SK-N-SH (cell line): ENCODE data around the gene SMURF1. TPM values are rescaled to one million over a fixed set of nuclear protein-coding genes. Genes with fewer than 3 reads are reported as not detected.

Source experiments
- CTCF ChIA-PET: fragments of 300-600, 350-600 bp; formaldehyde crosslinking; extraction: SDS; loops from one replicate; lab custom pipeline; 2021; lab: Yijun Ruan, JAX
- POLR2A ChIA-PET: fragments of 350-600 bp; sonication (Branson Sonifier 250); formaldehyde crosslinking; extraction: SDS; loops from one replicate; lab custom pipeline; 2020; ENCODE audit warnings: antibody characterized with exemption, inconsistent platforms; lab: Yijun Ruan, JAX
- DNase-seq: peaks from one replicate; pipeline ENCODE4 v3.0.0; 2012
- H2AFZ ChIP-seq: fragments of 200-600 bp; sonication (generic); 2 replicates; pipeline ENCODE4 v1.8.1; 2016; ENCODE audit warnings: antibody characterized with exemption, mild to moderate bottlenecking, low read depth
- H3F3A ChIP-seq: fragments of 200-600 bp; sonication (generic); replicated peaks from 2 replicates; pipeline ENCODE3; 2016; ENCODE audit warnings: antibody characterized with exemption, mild to moderate bottlenecking; ENCODE audit not compliant: insufficient read depth
- H3K27ac ChIP-seq, 2 experiments: fragments of 200-500 bp in 1 of 2; fragments of 200-600 bp in 1 of 2; sonication (Bioruptor generic) in 1 of 2; sonication (generic), shearing (Covaris generic) in 1 of 2; 2 replicates each; pipeline versions ENCODE4 v1.5.1 to v1.6.1; 2014 to 2016; ENCODE audit warnings: low read depth in 2 of 2, inconsistent platforms in 1 of 2, low read length in 1 of 2, mild to moderate bottlenecking in 1 of 2, mixed read lengths in 1 of 2
- H3K27me3 ChIP-seq: fragments of 200-600 bp; sonication (generic), shearing (Covaris generic); 2 replicates; pipeline ENCODE4 v1.6.1; 2016; ENCODE audit warnings: mixed run types; ENCODE audit not compliant: insufficient read depth
- H3K36me3 ChIP-seq, 2 experiments: fragments of 200-500 bp in 1 of 2; fragments of 200-600 bp in 1 of 2; sonication (Bioruptor generic) in 1 of 2; sonication (generic) in 1 of 2; replicated peaks in 1 of 2; 2 replicates each; pipeline versions ENCODE3 to v1.5.1; 2014 to 2016; ENCODE audit warnings: low read length in 1 of 2, mild to moderate bottlenecking in 1 of 2; ENCODE audit not compliant: insufficient read depth in 2 of 2, control insufficient read depth in 1 of 2
- H3K4me1 ChIP-seq, 2 experiments: fragments of 200-500 bp in 1 of 2; fragments of 200-600 bp in 1 of 2; sonication (Bioruptor generic) in 1 of 2; sonication (generic), shearing (Covaris generic) in 1 of 2; 2 replicates each; pipeline versions ENCODE4 v1.5.1 to v1.6.1; 2014 to 2016; ENCODE audit warnings: low read depth in 1 of 2, low read length in 1 of 2, mixed run types in 1 of 2; ENCODE audit not compliant: insufficient read depth in 2 of 2, control insufficient read depth in 1 of 2
- H3K4me2 ChIP-seq: fragments of 200-600 bp; sonication (generic), shearing (Covaris generic); 2 replicates; pipeline ENCODE4 v1.6.1; 2017; ENCODE audit warnings: mixed run types
- H3K4me3 ChIP-seq, 2 experiments: fragments of 200-500 bp in 1 of 2; fragments of 200-600 bp in 1 of 2; sonication (Bioruptor generic) in 1 of 2; sonication (generic), shearing (Covaris generic) in 1 of 2; 2 replicates each; pipeline versions ENCODE4 v1.5.1 to v1.8.1; 2014 to 2016; ENCODE audit warnings: low read depth in 2 of 2, inconsistent platforms in 1 of 2, low read length in 1 of 2, mild to moderate bottlenecking in 1 of 2, mixed read lengths in 1 of 2, moderate library complexity in 1 of 2
- H3K79me2 ChIP-seq: fragments of 200-600 bp; sonication (generic); 2 replicates; pipeline ENCODE4 v1.8.1; 2017; ENCODE audit warnings: mild to moderate bottlenecking; ENCODE audit not compliant: insufficient read depth
- H3K9ac ChIP-seq: fragments of 200-600 bp; sonication (generic); 2 replicates; pipeline ENCODE4 v1.6.1; 2017; ENCODE audit warnings: mixed run types
- H3K9me2 ChIP-seq: fragments of 200-600 bp; sonication (generic); 2 replicates; pipeline ENCODE4 v1.6.1; 2017; ENCODE audit warnings: mixed run types
- H3K9me3 ChIP-seq: fragments of 200-600 bp; sonication (generic); 2 replicates; pipeline ENCODE4 v1.6.1; 2017; ENCODE audit warnings: mixed run types, mild to moderate bottlenecking, moderate library complexity
- H4K20me1 ChIP-seq: fragments of 200-600 bp; sonication (generic); 2 replicates; pipeline ENCODE4 v1.6.1; 2017; ENCODE audit warnings: mild to moderate bottlenecking, mixed run types; ENCODE audit not compliant: insufficient read depth
- EZH2phosphoT487 ChIP-seq: fragments of 200-600 bp; sonication (generic); IDR thresholded peaks from 2 replicates; pipeline ENCODE4 v1.6.1; 2017; ENCODE audit warnings: low read depth, mixed run types, mild to moderate bottlenecking, antibody characterized with exemption, moderate library complexity, borderline replicate concordance
- GATA2 ChIP-seq: sonication (generic); formaldehyde crosslinking; IDR thresholded peaks from 2 replicates; pipeline ENCODE4 v1.5.0; 2020; ENCODE audit warnings: mild to moderate bottlenecking, missing genetic modification reagents
- MAX ChIP-seq: IDR thresholded peaks from 2 replicates; pipeline ENCODE4 v1.4.0; 2012; ENCODE audit warnings: low read depth
- MEF2A ChIP-seq: IDR thresholded peaks from 2 replicates; pipeline ENCODE4 v1.4.0; 2012; ENCODE audit warnings: low read depth, borderline replicate concordance
- POLR2AphosphoS5 ChIP-seq: IDR thresholded peaks from 2 replicates; pipeline ENCODE4 v1.6.1; 2012; ENCODE audit warnings: low read depth, low read length
- REST ChIP-seq: IDR thresholded peaks from 2 replicates; pipeline ENCODE4 v1.6.1; 2012; ENCODE audit warnings: mild to moderate bottlenecking, low read depth, low read length, moderate library complexity
- RXRA ChIP-seq: IDR thresholded peaks from 2 replicates; pipeline ENCODE4 v1.4.0; 2012; ENCODE audit warnings: low read depth, mild to moderate bottlenecking, borderline replicate concordance
- SIN3A ChIP-seq: IDR thresholded peaks from 2 replicates; pipeline ENCODE4 v1.6.1; 2012; ENCODE audit warnings: low read depth, mild to moderate bottlenecking, low read length, moderate library complexity, borderline replicate concordance
- YY1 ChIP-seq: IDR thresholded peaks from 2 replicates; pipeline ENCODE4 v1.4.0; 2012; ENCODE audit warnings: low read depth, mild to moderate bottlenecking
- whole genome bisulfite sequencing: methylation state at CpG from one replicate; pipeline ENCODE4 v1.1.6; 2017; ENCODE audit warnings: low lambda C conversion rate; 5-methylcytosine and 5-hydroxymethylcytosine counted together
- polyA plus RNA-seq, 3 experiments: library from polyadenylated mRNA; depleted of rRNA; stranded (reverse); fragments of >200 nt; gene quantifications; 2 replicates each; pipeline ENCODE4 v1.2.3, GENCODE V29; 2012

The SMURF1 gene
- polyA plus RNA-seq, 1 of the 3 experiments (the other 2 are of a cell fraction) = 12.9 TPM

DNA sequence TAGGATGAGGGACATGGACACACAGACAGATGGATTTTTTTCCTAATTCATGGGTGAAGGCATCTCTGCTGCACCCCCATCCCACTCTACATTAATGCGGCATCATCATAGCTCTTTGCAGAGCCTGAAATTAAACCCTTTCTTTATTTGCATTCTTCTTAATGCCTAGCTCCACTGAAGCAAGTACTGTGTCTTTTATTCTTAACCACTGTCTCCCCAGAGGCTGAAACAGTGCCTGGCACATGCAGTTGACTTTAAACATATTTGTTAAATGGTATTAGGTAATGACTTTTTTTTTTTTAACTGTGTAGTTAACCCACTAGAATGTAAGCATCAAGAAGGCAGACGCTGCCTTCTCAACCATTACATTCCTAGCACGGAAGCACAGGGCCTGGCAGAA, 73.5 kb downstream of the SMURF1 start:
- H3K27me3 ChIP-seq = no peaks in the 10 kb centered on the region
- H3F3A ChIP-seq = peaks cover 4% of the 10 kb centered on the region
- H3K4me2 ChIP-seq = no peak overlapping the region
- H3K36me3 ChIP-seq = peaks cover 0 to 3% of the 10 kb centered on the region in 2 experiments
- no peak for DNase-seq
- H3K9me2 ChIP-seq = no peaks in the 10 kb centered on the region
- H3K27ac ChIP-seq = no peak overlapping the region
- H3K4me3 ChIP-seq = no peak overlapping the region
- ChIA-PET POLR2A (no interaction called here), CTCF (interaction anchor here (0.9 kb wide), 1 partner anchor 242 kb away, joined by 3 read pairs; no protein-coding TSS in a partner anchor)
- H3K9me3 ChIP-seq = no peaks in the 10 kb centered on the region
- no peak overlapping the region for H2AFZ ChIP-seq
- H3K79me2 ChIP-seq = peaks cover 100% of the 10 kb centered on the region
- 93% methylated on average over 3 of the region's 3 CpGs for WGBS
- no peak overlapping the region for H3K9ac ChIP-seq
- H3K4me1 ChIP-seq = no peaks in the 10 kb centered on the region
- peaks cover 92% of the 10 kb centered on the region for H4K20me1 ChIP-seq
- TF ChIP-seq REST = no peak
- no peak for TF ChIP-seq MEF2A
- TF ChIP-seq GATA2 (CRISPR knock-in tag) = no peak
- no peak for TF ChIP-seq MAX
- TF ChIP-seq EZH2phosphoT487 = no peak

- no peak overlapping the region for H2AFZ ChIP-seq
- no peaks in the 10 kb centered on the region for H3K9me2 ChIP-seq
- no peak overlapping the region for H3K4me2 ChIP-seq
- POLR2A ChIA-PET = no interaction called here
- H3K9me3 ChIP-seq = no peaks in the 10 kb centered on the region
- CTCF ChIA-PET = interaction anchor here (1.2 to 1.3 kb wide), 2 partner anchors 20 to 21 kb away, joined by 3 to 7 read pairs; no protein-coding TSS in a partner anchor
- peaks cover 62% of the 10 kb centered on the region for H3K79me2 ChIP-seq
- peaks cover 11 to 32% of the 10 kb centered on the region in 2 experiments for H3K36me3 ChIP-seq
- H3K4me3 ChIP-seq = no peak overlapping the region
- no peaks in the 10 kb centered on the region for H3K4me1 ChIP-seq
- peaks cover 7% of the 10 kb centered on the region for H3F3A ChIP-seq
- TF ChIP-seq RXRA = no peak
- no peak for TF ChIP-seq SIN3A
- TF ChIP-seq YY1 = no peak
- TF ChIP-seq POLR2AphosphoS5 = no peak
- peaks cover 7% of the 10 kb centered on the region; the same call in 1 of the 2 replicates for H4K20me1 ChIP-seq
- no peak overlapping the region for H3K9ac ChIP-seq
- WGBS = 89% methylated on average over 6 of the region's 6 CpGs
- no peak overlapping the region for H3K27ac ChIP-seq
- no peak for DNase-seq
- H3K27me3 ChIP-seq = no peaks in the 10 kb centered on the region
Measured at GRCh38 chr7:99061001-99061776, 82.7 kb downstream of the SMURF1 start.
